GM12891 (cell line): ENCODE data around the gene ASTL.

ENCODE experiments used
- POLR2A ChIP-seq: IDR thresholded peaks from 2 replicates; pipeline ENCODE4 v1.6.1; 2011; ENCODE audit warnings: low read depth, low read length, control low read depth
- POLR2AphosphoS5 ChIP-seq: IDR thresholded peaks from 2 replicates; pipeline ENCODE4 v1.6.1; 2011; ENCODE audit warnings: low read depth, low read length, control low read depth
- SPI1 ChIP-seq: IDR thresholded peaks from 2 replicates; pipeline ENCODE4 v1.6.1; 2011; ENCODE audit warnings: low read depth, low read length, control low read depth
- TAF1 ChIP-seq: IDR thresholded peaks from 2 replicates; pipeline ENCODE4 v1.6.1; 2011; ENCODE audit warnings: low read depth, low read length, control low read depth

DNA sequence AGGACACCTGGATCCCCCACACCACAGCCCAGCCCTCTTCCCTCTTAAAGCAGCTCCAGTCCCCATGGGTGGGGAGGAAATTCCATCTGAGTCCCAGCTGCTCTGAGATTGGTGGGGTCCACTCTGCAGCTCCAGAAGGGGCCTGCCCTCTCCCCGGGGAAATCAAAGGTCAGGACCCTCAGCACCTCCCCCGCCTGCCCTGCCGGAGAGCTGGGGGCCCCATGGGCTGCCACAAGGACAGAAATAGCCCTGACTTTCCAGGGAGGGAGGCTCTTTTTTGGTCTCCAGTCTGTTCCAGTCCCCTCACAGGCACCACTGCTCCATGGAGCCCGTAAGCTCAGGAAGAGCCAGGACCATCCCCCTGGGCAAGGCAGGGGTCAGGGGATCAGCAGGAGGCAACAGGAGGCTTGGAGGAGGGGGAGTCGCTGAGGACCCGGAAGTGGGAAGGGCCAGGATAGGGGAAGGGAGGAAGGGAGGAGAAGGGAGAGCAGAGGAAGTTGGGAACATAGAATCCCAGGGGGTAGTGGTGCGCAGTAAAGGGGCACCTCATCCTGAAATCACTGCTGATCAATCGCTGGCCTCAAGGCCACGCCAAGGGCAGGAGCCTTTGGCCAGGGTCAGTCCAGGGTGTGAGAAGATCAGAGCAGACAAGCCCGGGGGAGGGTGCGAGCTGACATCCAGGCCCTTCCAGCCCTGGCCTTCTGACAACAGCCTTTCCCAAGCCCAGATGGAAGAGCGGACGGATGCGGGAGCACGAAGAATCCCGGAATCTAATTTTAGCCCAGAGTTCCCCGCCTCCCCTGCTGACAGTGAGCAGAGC, 29.6 kb downstream of the ASTL start:
- TF ChIP-seq POLR2A = no peak
- no peak for TF ChIP-seq TAF1
- no peak for TF ChIP-seq POLR2AphosphoS5
- no peak for TF ChIP-seq SPI1
